CD4-positive, CD25-positive, alpha-beta regulatory T cell (primary cell): ENCODE measurements around the gene ZNF117. TPM values are rescaled to one million over a fixed set of nuclear protein-coding genes. Genes with fewer than 3 reads are reported as not detected.
"Not testable (repeated sequence)": the region's sequence is repeated elsewhere in the genome, so short reads cannot be mapped to it uniquely, and the experiment has no call there.

ENCODE experiments used
- ATAC-seq, 2 donors: fragments of 150-1000 bp; cut with Tn5 transposase; one replicate each; pipeline ENCODE4 v1.10.0; 2021; ENCODE audit warnings: low read depth in 2 of 2, moderate number of reproducible peaks in 2 of 2, moderate library complexity in 1 of 2
- DNase-seq, 3 donors: peaks; one replicate each; pipeline versions ENCODE4 v3.0.0 to v3.0.0-alpha.2; 2012 to 2022; ENCODE audit warnings: mixed read lengths in 1 of 3
- H3K27ac ChIP-seq: one replicate; pipeline ENCODE4 v1.7.0; 2013; ENCODE audit warnings: mild to moderate bottlenecking, low read length; ENCODE audit not compliant: insufficient read depth, poor library complexity, severe bottlenecking
- H3K27me3 ChIP-seq: one replicate; pipeline ENCODE4 v1.7.0; 2013; ENCODE audit warnings: low read length; ENCODE audit not compliant: control insufficient read depth, insufficient read depth
- H3K36me3 ChIP-seq: one replicate; pipeline ENCODE4 v1.7.0; 2013; ENCODE audit warnings: mild to moderate bottlenecking, low read length, moderate library complexity; ENCODE audit not compliant: control insufficient read depth, insufficient read depth
- H3K4me1 ChIP-seq: 2 replicates; pipeline ENCODE4 v1.7.0; 2013; ENCODE audit warnings: mild to moderate bottlenecking, low read length; ENCODE audit not compliant: insufficient read depth, control insufficient read depth, poor library complexity, severe bottlenecking
- H3K4me3 ChIP-seq: one replicate; pipeline ENCODE4 v1.7.0; 2013; ENCODE audit warnings: low read depth, mild to moderate bottlenecking, low read length, moderate library complexity
- H3K9me3 ChIP-seq, 2 experiments: 1 replicate in 1 of 2; 2 replicates in 1 of 2; pipeline ENCODE4 v1.7.0; 2013; ENCODE audit warnings: low read length in 2 of 2, mild to moderate bottlenecking in 1 of 2, moderate library complexity in 1 of 2; ENCODE audit not compliant: control insufficient read depth in 2 of 2
- H3K27ac Mint-ChIP-seq, 3 donors: one replicate each; pipeline ENCODE4 v1.8.0; 2020 to 2022; ENCODE audit warnings: mild to moderate bottlenecking in 3 of 3, mixed read lengths in 3 of 3, moderate library complexity in 2 of 3
- H3K27me3 Mint-ChIP-seq: one replicate; pipeline ENCODE4 v1.8.0; 2022; ENCODE audit warnings: mild to moderate bottlenecking, mixed read lengths
- H3K36me3 Mint-ChIP-seq: one replicate; pipeline ENCODE4 v1.8.0; 2020; ENCODE audit warnings: mixed read lengths
- H3K4me1 Mint-ChIP-seq, 4 donors: one replicate each; pipeline ENCODE4 v1.8.0; 2020 to 2022; ENCODE audit warnings: mixed read lengths in 4 of 4, mild to moderate bottlenecking in 1 of 4
- H3K4me3 Mint-ChIP-seq, 4 donors: one replicate each; pipeline ENCODE4 v1.8.0; 2020 to 2022; ENCODE audit warnings: mild to moderate bottlenecking in 4 of 4, mixed read lengths in 4 of 4, moderate library complexity in 3 of 4
- H3K9me3 Mint-ChIP-seq, 7 donors: one replicate each; pipeline ENCODE4 v1.8.0; 2020 to 2022; ENCODE audit warnings: mixed read lengths in 7 of 7, mild to moderate bottlenecking in 3 of 7, moderate library complexity in 2 of 7
- polyA plus RNA-seq, 4 donors: library from polyadenylated mRNA; unstranded; fragments of 300-500 nt; fragmentation: Illumina TruSeq; gene quantifications; one replicate each; pipeline ENCODE4 v1.2.3, GENCODE V29; 2021
- total RNA-seq: library from RNA; stranded (reverse); gene quantifications from one replicate; pipeline ENCODE4 v1.2.3, GENCODE V29; 2022

The ZNF117 gene
- total and polyA plus RNA-seq, 5 donors from 2014 or later: 0.46 to 2.4 (median 0.82) TPM

DNA sequence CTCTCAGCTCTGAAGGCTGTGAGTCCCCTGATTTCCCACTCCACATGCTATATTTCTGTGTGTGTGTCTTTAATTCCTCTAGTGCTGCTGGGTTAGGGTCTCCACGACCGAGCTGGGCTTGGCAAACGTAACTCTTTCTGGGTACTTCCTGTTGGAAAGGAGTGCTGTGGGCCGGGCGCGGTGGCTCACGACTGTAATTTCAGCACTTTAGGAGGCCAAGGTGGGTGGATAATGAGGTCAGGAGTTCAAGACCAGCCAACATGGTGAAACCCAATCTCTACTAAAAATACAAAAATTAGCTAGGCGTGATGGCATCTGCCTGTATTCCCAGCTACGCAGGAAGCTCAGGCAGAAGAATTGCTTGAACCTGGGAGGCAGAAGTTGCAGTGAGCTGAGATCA lies 40.2 kb downstream of the ZNF117 start:
- not testable (repeated sequence) for H3K27me3 ChIP-seq, H3K9me3 ChIP-seq, H3K9me3 Mint-ChIP-seq, DNase-seq, H3K4me3 Mint-ChIP-seq, H3K4me3 ChIP-seq, H3K36me3 Mint-ChIP-seq, ATAC-seq, H3K27ac Mint-ChIP-seq, H3K27ac ChIP-seq, H3K36me3 ChIP-seq, H3K4me1 Mint-ChIP-seq
- H3K27me3 Mint-ChIP-seq: peaks cover 25% of the 10 kb centered on the region
- peaks cover 10% of the 10 kb centered on the region for H3K4me1 ChIP-seq

DNA sequence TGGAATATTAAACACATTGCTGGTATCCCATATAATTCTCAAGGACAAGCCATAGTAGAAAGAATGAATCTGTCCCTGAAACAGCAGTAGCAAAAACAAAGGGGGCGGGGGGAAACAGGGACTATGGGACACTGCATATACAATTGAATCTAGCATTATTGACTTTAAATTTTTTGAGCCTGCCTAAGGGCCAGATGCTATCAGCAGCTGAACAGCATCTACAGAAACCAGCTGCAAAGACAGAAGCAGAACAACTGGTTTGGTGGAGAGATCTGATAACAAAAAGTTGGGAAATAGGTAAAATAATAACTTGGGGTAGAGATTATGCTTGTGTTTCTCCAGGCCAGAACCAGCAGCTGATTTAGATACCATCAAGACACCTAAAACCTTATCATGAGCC lies 42.1 kb downstream of the ZNF117 start:
- H3K4me1 Mint-ChIP-seq, H3K4me3 ChIP-seq, DNase-seq, H3K27ac Mint-ChIP-seq, H3K4me3 Mint-ChIP-seq, H3K9me3 Mint-ChIP-seq, H3K36me3 ChIP-seq, H3K9me3 ChIP-seq, ATAC-seq, H3K27me3 ChIP-seq, H3K27ac ChIP-seq, H3K36me3 Mint-ChIP-seq: not testable (repeated sequence)
- peaks cover 10% of the 10 kb centered on the region for H3K4me1 ChIP-seq
- H3K27me3 Mint-ChIP-seq: peaks cover 27% of the 10 kb centered on the region

DNA sequence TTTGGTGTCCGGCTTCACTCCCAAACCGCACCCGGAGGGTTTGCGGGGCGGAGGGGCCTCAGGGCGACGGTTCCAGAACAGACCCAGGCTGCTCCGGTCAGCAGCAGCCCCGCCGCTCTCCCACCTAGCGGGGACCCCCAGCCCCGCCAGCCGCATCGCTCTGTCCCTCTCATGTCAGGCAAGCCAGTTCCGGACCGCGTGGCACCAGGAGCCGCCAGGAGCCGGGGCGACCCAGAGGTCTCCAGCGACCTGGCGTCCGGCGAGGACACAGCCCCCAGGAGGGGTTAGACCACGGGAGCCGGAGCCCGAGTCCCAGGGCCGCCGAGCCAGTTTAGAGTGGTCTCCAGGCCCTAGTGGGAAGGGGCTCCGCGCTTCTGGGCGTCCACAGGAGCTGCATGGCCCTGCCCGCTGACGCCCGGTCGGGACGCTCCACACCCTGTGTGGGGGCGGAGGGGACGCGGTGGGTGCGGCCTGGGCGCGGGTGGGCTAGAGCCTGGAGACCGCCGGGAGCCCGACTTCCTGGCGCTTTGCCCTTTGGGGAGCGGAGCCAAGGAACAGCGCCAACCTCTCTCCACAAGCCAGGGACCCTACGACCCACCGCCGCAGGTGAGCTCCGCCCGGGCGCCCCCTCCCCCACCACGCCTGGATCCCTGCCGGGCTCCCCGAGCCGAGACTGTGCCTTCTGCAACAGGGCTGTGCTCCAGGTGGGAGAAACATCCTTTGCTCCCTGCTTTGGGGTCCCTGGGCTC lies 43.4 kb downstream of the ZNF117 start:
- Histone ChIP-seq H3K27ac (no peak overlapping the region), H3K4me1 (peaks cover 10% of the 10 kb centered on the region), H3K4me3 (no peak overlapping the region), H3K36me3 (no peaks in the 10 kb centered on the region), H3K27me3 (peaks cover 8% of the 10 kb centered on the region), H3K9me3 (no peaks in the 10 kb centered on the region)
- peaks cover 0 to 9% (median 3%) of the 10 kb centered on the region in 4 donors for H3K4me1 Mint-ChIP-seq
- peaks cover 0 to 2% (median 0%) of the 10 kb centered on the region in 7 donors for H3K9me3 Mint-ChIP-seq
- no peak overlapping the region for H3K27ac Mint-ChIP-seq
- H3K36me3 Mint-ChIP-seq: no peaks in the 10 kb centered on the region
- ATAC-seq: no peak
- H3K27me3 Mint-ChIP-seq: peaks cover 27% of the 10 kb centered on the region
- DNase-seq: no peak
- H3K4me3 Mint-ChIP-seq: peak overlapping the region in 1 of 4 donors; percentile 42

DNA sequence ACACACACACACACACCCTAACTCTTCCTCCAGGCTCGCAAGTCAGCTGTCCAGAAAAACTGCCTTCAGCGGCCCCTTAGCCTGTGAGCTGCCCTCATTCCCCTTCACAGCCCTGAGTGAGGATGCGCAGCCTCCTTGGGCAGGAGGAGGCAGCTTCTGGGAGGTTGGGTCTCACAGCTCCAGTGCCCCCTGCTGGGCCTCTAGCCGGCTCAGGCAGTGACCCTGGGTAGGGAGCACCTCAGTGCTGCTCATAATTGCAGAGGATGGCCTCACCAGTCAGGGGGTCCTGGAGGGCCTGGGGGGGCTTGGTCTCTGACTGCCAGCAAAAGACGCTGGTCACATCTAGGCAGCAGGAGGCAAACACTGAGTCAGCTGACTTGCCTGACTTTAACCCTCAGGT lies 44.1 kb downstream of the ZNF117 start:
- Mint-ChIP-seq H3K36me3 (no peaks in the 10 kb centered on the region), H3K27me3 (peaks cover 27% of the 10 kb centered on the region), H3K4me1 (peaks cover 0 to 9% (median 3%) of the 10 kb centered on the region in 4 donors), H3K9me3 (peaks cover 0 to 5% (median 0%) of the 10 kb centered on the region in 7 donors), H3K4me3 (no peak overlapping the region), H3K27ac (no peak overlapping the region)
- Histone ChIP-seq H3K27me3 (peaks cover 8% of the 10 kb centered on the region), H3K4me1 (peaks cover 10% of the 10 kb centered on the region), H3K9me3 (no peaks in the 10 kb centered on the region), H3K36me3 (no peaks in the 10 kb centered on the region), H3K4me3 (no peak overlapping the region), H3K27ac (no peak overlapping the region)
- peak in 1 of 3 donors; percentile 6 for DNase-seq
- ATAC-seq: peak in 1 of 2 donors; percentile 31

DNA sequence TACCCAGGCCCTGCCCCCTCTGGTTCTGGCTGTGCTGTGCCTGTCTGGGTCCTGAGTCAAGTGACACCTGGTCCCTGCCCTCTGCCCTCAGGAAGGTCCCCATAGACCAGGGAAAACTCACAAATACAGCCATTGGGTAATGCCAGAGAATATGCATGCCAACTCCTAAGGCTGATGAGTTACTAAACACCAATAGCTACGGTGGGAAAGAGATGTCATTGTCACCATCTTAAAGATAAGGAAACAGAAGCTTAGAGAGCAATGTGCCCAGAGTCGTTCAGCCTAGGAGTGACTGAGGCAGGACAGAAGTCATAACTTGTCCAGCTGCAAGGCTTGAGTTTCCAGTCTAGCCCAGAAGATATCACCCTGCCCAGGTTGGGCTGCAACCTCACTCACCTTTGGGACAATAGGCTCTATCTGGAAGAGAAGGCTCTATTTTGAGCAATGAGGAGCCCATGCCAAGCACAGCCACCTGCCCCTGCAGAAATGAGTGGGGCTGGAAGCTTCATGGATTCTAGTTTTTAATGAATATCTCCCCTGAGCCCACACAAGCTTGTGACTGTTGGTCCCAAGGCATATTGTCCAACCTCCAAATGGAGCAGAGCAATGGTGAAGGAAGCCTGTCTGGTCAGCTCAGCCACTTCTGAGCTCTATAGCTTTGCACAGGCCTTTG lies 45.2 kb downstream of the ZNF117 start:
- H3K4me1 ChIP-seq: peaks cover 10% of the 10 kb centered on the region
- no peak overlapping the region for H3K27ac ChIP-seq
- no peak for ATAC-seq
- H3K9me3 ChIP-seq: no peaks in the 10 kb centered on the region
- peaks cover 0 to 5% (median 0%) of the 10 kb centered on the region in 7 donors for H3K9me3 Mint-ChIP-seq
- H3K27me3 ChIP-seq: peaks cover 8% of the 10 kb centered on the region
- H3K36me3 Mint-ChIP-seq: no peaks in the 10 kb centered on the region
- H3K27ac Mint-ChIP-seq: no peak overlapping the region
- DNase-seq: no peak
- H3K4me3 Mint-ChIP-seq: no peak overlapping the region
- no peaks in the 10 kb centered on the region for H3K36me3 ChIP-seq
- peaks cover 22% of the 10 kb centered on the region for H3K27me3 Mint-ChIP-seq
- peaks cover 0 to 9% (median 1%) of the 10 kb centered on the region in 4 donors for H3K4me1 Mint-ChIP-seq
- H3K4me3 ChIP-seq: no peak overlapping the region

DNA sequence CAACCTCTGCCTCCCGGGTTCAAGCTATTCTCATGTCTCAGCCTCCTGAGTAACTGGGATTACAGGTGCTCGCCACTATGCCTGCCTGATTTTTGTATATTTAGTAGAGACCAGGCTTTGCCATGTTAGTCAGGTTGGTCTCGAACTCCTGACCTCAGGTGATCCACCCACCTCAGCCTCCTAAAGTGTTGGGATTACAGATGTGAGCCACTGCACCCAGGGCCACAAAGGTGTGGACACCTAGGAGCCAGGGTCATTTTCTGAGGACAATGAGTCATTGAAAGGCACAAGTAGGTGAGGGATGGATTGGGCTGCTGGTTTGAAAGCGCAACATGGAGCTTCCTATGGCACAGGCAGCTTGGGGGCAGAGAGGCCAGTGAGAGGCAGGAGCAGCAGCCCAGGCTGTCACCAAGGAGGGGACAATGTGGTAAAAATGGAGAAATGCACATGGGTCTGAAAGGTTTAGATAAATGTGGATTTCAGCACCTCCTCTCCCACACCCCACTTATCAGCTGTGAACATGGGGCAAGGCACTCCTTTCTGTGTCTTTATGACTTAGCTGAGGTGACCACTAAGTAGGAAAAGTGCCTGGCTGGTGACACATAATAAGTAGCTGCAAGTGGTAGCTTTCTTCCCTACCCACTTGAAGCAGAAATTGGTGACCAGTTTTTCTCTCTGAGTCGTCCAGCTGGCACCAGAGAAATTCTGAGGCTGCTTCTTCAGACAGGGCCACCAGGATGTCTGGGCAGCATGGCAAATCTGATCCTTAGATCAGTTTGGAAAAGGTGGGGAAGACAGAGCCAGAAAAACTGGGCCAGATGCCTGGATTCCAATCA lies 46.0 kb downstream of the ZNF117 start:
- not testable (repeated sequence) for H3K4me1 Mint-ChIP-seq, H3K4me3 Mint-ChIP-seq, H3K27ac Mint-ChIP-seq, H3K36me3 ChIP-seq, H3K27ac ChIP-seq, ATAC-seq, H3K27me3 ChIP-seq, H3K4me3 ChIP-seq, H3K9me3 Mint-ChIP-seq, DNase-seq, H3K36me3 Mint-ChIP-seq, H3K9me3 ChIP-seq
- peaks cover 10% of the 10 kb centered on the region for H3K4me1 ChIP-seq
- peaks cover 22% of the 10 kb centered on the region for H3K27me3 Mint-ChIP-seq

DNA sequence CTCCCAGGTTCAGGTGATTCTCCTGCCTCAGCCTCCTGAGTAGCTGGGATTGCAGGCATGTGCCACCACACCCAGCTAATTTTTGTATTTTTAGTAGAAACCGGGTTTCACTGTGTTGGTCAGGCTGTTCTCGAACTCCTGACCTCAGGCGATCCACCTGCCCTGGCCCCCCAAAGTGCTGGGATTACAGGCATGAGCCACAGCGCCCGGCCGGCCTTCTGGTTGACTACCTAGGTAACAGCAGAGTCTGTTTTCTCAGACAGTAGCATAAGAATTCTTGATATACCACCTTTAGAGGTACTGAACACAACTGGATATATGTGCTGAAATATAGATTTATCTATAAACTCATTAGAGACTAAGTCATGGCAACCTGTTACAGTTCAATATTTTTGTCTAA lies 50.8 kb downstream of the ZNF117 start:
- H3K27ac ChIP-seq, H3K27ac Mint-ChIP-seq, H3K4me1 ChIP-seq, H3K27me3 ChIP-seq, H3K4me1 Mint-ChIP-seq, H3K36me3 Mint-ChIP-seq, DNase-seq, H3K36me3 ChIP-seq, H3K4me3 Mint-ChIP-seq, ATAC-seq, H3K27me3 Mint-ChIP-seq, H3K4me3 ChIP-seq: not testable (repeated sequence)
- peaks cover 20 to 31% of the 10 kb centered on the region in 2 experiments for H3K9me3 ChIP-seq
- peaks cover 0 to 14% (median 9%) of the 10 kb centered on the region in 7 donors for H3K9me3 Mint-ChIP-seq
